CD4-positive, alpha-beta T cell treated with Interleukin-15 for 1 hour (primary cell): Measurements from ENCODE around the gene SWSAP1.

Experiments
- DNase-seq: peaks from one replicate; pipeline ENCODE4 v3.0.0-alpha.2; 2020

SWSAP1 gene

DNA sequence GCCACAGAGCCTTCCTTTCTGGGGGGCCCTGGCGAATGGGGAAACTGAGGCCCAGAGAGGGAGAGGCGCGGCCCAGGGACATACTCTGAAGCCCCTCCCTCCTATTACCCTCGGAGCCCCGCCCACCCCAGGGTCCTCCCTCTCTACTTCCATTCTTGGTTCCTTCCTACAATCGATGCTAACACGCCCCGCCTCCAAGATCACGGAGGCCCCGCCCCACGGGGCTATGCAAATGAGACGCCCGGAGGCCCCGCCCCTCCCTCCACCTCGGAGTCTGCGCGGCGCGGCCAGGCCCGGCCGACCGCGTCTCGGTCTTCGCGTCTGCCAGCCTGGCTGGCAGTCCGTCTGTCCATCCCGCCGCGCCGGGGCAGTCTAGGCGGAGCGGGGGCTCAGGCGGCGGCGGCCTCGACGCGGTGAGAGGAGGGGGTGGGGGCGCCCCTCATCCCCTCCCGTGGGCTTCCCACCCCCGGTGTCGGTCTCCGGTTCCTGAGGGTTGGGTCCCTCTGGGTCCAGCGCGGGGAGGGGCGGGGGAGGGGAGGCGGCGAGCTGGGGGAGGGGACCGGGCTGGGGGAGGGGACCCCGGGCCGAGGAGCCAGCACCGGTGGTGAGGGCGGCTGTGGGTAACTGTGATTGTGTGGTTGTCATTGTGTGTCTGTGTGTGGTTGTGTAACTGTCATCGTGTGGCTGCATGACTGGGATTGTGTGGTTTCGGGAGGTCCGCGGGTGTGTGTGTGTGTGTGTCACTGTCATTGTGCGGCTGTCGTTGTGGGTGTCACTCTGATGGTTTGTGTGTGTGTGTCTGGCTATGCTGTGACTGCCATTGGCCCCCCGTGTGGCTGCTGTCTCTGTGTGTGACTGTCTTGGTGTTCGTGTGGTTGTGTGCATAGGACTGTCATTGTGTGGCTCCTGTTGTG, 19.0 kb upstream of the SWSAP1 start, which contains the start of gene PLPPR2:
TSS of gene PLPPR2 (plus strand) at position 273 of the 914 bp plus-strand sequence. CDS start 2,242 bp downstream, outside the sequence.
- peak; percentile 90 for DNase-seq

- no peak for DNase-seq
Observed at GRCh38 chr19:11356074-11356397, 18.4 kb upstream of the SWSAP1 start.

DNA sequence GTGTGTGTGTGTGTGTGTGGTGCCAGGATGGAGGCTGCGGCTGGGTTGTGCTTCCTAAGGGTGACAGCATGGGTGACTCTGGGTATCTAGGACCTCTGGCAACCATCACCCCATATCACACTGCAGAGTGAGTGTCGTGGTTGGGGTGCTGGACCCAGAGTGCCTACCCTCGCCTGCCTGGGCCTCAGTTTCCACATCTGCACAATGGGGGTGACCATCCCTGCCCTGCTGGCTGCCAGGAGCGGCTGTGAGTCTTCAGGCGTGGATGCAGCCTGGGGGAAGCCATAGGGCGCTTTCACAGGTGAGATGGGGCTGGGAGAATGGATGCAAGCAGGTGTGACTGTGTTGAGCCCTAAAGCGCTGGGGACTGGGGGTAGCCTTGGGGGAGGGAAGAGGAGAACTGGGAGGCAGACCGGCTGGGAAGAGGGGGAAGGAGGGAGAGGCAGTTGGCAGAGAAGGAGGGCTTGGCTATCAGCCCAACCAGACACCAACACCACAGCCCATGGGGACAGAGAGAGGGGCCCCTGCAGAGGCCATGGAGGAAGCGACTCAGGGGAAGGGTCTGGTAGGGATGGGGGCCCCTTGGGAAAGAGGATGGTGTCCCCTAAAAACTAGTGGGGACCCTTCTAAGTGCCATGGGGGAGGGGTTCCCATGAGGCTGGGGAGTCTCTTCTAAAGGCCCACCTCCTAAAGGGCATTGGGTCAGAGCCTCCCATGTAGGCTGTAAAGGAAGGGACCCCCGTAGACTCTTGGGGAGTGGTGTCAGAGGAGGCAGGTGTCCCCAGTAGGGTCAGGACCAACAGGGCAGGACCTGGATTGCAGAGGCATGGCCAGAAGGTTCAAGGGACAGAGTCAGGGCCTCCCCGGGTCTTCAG, 17.6 kb upstream of the SWSAP1 start:
- no peak for DNase-seq

GRCh38 chr19:11359421-11359820, 15.0 kb upstream of the SWSAP1 start:
- DNase-seq, result no peak

DNA sequence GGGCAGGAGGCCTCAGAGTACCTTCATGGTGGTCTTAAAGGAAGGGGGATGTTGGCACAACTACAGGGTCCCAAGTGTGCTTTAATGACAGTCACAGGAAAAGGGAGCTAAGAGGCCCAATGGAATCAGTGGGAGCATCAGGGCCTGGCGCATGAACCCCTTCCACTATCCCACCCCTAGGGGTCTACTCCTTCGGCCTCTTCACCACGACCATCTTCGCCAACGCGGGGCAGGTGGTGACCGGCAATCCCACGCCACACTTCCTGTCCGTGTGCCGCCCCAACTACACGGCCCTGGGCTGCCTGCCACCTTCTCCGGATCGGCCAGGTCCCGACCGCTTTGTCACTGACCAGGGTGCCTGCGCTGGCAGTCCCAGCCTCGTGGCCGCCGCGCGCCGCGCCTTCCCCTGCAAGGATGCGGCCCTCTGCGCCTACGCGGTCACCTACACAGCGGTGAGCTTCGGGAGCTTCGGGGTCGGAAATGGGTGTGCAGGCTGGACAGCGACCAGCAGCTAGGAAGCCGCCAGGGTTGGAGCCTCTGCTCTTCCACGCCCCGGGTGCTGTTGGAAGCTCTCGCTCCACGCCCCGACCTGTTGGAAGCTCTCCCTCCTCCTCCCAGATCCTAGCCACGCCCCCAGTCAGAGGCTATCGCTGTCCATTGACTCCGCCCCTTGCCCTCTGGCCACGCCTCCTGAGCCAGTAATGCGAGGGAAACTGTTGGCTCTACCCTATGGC, 13.3 kb upstream of the SWSAP1 start:
- peak; percentile 23 for DNase-seq

DNA sequence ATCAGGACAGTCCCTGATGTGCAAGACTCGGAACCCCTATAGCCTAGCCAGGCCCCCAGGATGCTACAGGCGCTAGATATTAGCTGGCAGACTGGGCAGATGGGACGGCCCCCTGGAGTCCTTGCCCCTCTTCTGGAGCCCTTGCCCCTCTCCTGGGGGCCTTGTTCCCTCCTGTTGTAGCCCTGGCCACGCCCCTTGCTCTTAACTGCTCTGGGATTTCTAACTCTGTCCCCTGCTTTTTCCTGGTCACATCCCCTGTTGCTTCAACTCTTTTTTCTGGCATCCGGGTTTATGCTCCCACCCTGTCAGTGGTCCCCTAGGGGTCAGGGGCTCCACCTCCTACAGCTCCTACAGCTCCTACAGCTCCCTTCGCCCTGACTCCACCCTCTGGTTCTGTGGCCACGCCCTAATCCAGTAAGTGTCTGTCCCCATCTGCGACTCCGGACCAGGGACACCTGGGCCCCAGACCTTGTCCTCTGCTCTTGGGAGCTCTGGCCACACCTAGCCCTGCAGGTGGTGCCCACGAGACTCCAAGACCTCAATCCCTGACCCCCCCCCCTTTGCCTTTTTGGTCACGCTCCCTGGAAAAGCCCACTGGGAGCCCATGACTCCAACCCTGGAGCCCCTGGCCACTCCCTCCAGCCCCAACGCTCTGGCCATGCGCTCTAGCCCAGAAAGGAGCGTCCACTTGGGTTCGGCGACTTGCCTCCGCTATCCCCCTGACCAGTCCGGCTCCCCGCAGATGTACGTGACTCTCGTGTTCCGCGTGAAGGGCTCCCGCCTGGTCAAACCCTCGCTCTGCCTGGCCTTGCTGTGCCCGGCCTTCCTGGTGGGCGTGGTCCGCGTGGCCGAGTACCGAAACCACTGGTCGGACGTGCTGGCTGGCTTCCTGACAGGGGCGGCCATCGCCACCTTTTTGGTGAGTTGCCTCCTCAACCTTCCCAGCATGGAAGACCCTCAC, 12.4 kb upstream of the SWSAP1 start:
- no peak for DNase-seq

DNA sequence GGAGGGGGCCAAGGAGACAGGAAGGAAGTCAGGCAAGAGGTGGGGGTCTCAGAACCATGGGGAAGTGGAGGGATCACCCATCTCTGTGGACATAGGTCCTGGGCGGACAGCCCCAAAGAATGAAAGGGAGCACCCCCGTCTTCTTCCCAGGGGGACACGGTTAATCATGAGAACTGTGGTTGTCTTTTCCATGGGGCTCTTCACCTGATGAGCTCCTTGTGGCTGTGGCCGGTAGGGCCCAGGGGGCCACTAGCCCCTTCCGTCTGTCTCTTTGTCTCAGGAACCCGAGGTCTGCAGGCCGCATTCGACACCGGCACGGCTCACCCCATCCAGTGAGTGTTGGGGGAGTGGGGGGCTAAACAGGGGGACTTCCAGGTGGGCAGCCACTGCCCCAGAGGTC, 10.6 kb upstream of the SWSAP1 start:
- no peak for DNase-seq

DNA sequence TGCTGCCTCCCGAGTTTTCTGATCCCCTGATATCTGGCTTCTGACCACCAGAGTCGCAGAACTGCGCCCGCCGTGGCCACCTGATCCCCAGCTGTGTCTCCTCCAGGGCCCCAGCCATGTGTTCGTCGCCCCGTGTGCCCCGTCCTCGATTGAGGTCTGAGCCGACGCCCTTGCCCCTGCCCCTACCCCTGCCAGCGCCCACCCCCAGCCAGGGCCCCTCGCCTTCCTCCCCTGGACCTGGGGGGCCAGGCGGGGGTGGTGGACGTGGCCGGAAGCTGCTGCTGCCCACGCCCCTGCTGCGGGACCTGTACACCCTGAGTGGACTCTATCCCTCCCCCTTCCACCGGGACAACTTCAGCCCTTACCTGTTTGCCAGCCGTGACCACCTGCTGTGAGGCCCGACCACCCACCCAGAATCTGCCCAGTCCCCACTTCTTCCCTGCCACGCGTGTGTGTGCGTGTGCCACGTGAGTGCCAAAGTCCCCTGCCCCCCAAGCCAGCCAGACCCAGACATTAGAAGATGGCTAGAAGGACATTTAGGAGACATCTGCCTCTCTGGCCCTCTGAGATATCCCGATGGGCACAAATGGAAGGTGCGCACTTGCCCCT, 10.1 kb upstream of the SWSAP1 start:
- DNase-seq, result no peak

GRCh38 chr19:11364935-11365334, 9.5 kb upstream of the SWSAP1 start:
- no peak for DNase-seq

DNA sequence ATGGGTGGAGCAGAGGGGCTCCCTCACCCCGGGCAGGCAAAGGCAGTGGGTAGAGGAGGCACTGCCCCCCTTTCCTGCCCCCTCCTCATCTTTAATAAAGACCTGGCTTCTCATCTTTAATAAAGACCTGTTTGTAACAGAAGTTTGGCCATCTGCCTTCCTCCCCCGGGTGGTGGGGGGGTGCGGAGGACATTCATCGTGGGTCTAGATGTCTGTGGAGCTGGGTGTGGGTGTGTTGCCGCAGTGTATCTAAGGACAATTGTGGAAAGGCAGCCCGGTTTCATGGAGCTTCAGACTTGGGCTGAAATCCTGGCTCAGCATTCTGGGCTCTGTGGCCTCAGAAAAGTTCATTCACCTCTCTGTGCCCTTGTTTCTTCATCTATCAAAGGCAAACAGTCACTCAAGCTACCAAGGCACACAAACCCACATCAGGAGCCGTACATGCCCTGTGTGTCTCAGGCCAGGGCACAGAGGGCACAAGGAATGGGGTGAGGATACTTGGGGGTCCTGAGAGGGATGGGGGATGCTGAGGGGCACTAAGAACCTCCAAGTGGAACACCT, 8.8 kb upstream of the SWSAP1 start:
- DNase-seq, result no peak

DNA sequence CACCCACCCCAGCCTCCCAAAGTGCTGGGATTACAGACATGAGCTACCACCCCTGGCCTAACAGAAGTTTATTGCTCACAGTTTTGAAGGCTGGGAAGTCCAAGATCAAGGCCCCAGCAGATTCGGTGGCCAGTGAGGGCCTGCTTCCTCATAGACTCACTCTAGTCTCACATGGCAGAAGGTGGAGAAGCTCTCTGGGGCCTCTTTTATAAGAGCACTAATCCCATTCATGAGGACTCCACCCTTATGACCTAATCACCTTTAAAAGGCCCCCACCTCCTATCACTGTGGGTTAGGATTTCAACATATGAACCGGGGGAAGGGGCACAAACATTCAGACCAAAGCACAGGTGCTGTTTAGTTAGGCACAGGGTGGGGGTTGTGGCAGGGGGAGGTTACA, 6.9 kb upstream of the SWSAP1 start:
- DNase-seq, result no peak

DNA sequence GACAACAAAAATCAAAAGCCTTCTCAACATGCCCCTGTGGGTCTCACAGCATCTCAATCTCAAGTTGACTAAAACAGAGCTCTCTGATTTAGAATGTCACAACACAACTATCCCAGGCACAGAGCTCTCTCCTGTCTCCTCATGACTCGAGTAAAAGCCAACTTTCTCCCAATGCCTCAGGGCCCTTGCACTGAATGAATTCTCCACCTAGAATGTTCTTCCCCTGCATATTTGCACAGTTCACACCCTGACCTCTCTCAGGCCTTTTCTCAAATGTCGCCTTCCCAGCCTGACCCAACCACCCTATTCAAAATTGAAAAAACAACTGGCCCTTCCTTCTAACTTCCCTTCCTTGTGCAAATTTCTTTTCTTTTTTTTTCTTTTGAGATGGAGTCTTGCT, 3.7 kb upstream of the SWSAP1 start:
- DNase-seq, result no peak

DNA sequence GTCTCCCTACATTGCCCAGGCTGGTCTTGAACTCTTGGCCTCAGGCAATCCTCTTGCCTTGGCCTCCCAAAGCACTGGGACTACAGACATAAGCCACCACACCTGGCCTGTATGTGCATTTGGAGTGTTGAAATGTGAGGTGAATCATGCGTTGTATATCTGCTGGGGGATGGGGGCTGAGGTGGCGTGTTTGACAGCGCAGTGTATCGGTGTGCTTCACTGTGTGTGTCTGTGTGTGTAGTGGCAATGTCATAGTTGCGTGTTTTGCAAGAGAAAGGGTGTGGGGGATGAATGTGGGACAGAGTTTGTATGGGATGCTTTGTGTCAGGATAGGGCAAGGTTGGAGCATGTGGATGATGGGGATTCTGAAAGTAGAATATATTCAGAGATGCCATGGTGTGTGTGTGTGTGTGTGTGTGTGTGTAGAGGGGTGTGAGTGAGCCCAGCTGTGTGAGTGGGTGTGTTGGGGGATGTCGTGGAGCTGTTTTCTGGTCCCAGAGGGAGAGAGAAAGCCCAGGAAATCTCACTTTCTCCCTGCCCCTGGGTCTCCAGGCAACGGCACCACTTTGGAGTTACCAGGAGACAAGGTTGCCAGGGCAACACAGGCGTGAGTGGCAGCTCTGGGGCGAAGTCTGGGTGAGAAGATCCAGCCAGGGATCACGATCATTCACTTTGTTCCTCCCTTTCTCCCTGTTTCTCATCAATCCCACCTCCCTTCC, 1.1 kb upstream of the SWSAP1 start:
- DNase-seq, result no peak

GRCh38 chr19:11373885-11374432, 507 bp upstream of the SWSAP1 start:
- DNase-seq, result no peak

DNA sequence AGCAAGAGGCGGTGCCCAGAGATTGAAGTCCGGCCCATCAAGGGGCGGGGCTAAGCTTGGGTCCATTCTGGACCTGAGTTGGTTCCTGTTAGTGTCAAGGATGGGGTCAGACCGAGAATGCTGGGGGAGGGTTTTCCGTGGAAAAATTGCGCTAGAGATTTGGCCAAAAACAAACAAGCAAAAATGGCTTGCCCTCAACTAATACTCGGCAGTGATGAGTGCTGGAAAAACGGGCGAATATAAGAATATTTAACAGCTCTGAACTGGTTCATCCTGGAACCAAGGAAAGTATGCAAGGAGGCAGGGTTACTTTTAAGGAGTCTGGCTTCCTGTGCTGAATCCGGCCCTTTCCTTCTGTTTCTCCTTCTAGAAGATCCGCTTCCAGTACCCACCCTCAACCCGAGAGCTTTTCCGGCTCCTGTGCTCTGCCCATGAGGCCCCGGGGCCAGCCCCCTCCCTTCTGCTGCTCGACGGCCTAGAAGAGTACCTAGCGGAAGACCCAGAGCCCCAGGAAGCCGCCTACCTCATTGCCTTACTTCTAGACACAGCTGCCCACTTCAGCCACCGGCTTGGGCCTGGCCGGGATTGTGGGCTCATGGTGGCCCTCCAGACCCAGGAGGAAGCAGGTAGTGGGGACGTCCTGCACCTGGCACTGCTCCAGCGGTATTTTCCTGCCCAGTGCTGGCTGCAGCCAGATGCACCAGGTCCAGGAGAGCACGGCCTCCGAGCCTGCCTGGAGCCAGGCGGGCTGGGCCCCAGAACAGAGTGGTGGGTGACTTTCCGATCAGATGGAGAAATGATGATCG, 880 bp downstream of the SWSAP1 start:
- DNase-seq, result peak; percentile 78

DNA sequence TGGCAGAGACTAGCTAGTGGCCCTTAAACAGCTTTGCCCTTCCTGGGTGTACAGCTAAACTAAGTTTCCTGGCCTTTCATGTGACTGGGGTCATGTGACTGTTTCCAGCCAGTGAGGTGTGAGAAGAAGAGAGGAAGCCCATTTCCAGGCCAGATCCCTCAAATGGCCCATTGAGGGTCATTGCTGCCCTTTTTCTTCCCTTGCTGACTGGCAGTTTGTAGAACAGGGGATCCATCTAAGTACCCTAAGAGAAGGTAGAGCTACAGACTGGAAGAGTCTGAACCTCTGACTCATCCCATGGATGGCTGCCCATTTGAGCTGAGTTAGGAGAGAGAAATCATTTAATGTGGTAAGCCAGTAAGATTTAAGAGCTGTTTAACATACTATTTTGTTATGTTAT, 2.8 kb downstream of the SWSAP1 start:
- no peak for DNase-seq

DNA sequence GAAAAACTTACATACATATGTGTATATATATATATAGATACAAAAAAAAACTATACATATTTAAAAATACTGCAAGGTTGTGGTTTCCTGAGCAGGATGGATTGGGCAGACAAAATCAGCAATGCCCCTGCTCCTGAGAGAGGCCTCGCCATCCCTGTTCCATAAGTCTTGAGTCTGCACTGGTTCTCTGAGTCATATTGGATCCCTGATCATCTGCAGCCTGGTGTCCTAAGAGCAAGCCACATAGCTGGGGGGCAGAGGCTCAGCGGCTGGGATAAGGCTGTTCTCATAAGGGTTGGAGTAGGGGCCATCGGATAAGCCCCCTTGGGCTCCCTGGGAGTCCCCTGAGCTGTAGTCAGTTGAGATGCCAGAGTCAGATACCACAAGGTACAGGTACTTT, 3.3 kb downstream of the SWSAP1 start:
- DNase-seq, result no peak

GRCh38 chr19:11378319-11379189, 4.1 kb downstream of the SWSAP1 start:
- DNase-seq, result peak; percentile 35
